Panc1 (cell line): ENCODE measurements around the gene HDAC3. TPM values are rescaled to one million over a fixed set of nuclear protein-coding genes. Genes with fewer than 3 reads are reported as not detected.

Experiments
- ATAC-seq: fragments of 200-7000 bp; cut with Tn5 transposase; 2 replicates; pipeline ENCODE4 v1.9.1; 2020; ENCODE audit warnings: mild to moderate bottlenecking, moderate library complexity
- BruUV-seq: library from RNA; stranded (reverse); fragments of 400-500 nt; replicated peaks from 2 replicates; lab custom pipeline; 2021; lab: Mats Ljungman, UMichigan
- CTCF ChIA-PET: fragments of 300-600 bp; sonication (Branson Sonifier 250); formaldehyde crosslinking; loops from one replicate; lab custom pipeline; 2022; ENCODE audit warnings: antibody characterized with exemption; lab: Charles Lee
- POLR2A ChIA-PET: fragments of 300-600 bp; sonication (Branson Sonifier 250); formaldehyde crosslinking; loops from one replicate; lab custom pipeline; 2022; ENCODE audit warnings: antibody characterized with exemption; lab: Charles Lee
- DNase-seq: peaks from one replicate; pipeline ENCODE4 v3.0.0-alpha.2; 2010; ENCODE audit warnings: low read depth, low spot score
- H3K27ac ChIP-seq: 2 replicates; pipeline ENCODE4 v1.5.1; 2011; ENCODE audit warnings: mild to moderate bottlenecking, low read length, inconsistent platforms
- H3K27me3 ChIP-seq: fragments of 200-500 bp; sonication (Bioruptor generic); 2 replicates; pipeline ENCODE4 v1.6.0; 2014; ENCODE audit warnings: low read length, inconsistent platforms; ENCODE audit not compliant: control insufficient read depth, insufficient read depth
- H3K36me3 ChIP-seq: fragments of 200-500 bp; sonication (Bioruptor generic); 2 replicates; pipeline ENCODE4 v1.5.1; 2014; ENCODE audit warnings: inconsistent platforms, mild to moderate bottlenecking, low read length, moderate library complexity; ENCODE audit not compliant: control insufficient read depth, insufficient read depth
- H3K4me1 ChIP-seq: 2 replicates; pipeline ENCODE4 v1.5.1; 2011; ENCODE audit warnings: inconsistent platforms, mild to moderate bottlenecking, low read length, moderate library complexity; ENCODE audit not compliant: control insufficient read depth, insufficient read depth
- H3K4me3 ChIP-seq, 2 experiments: 2 replicates each; pipeline ENCODE4 v1.5.1; 2011 to 2012; ENCODE audit warnings: low read depth in 2 of 2, low read length in 2 of 2, mild to moderate bottlenecking in 2 of 2, inconsistent platforms in 1 of 2, moderate library complexity in 1 of 2
- H3K9me3 ChIP-seq: fragments of 200-500 bp; sonication (Bioruptor generic); 2 replicates; pipeline ENCODE4 v1.5.1; 2014; ENCODE audit warnings: low read depth, mild to moderate bottlenecking, inconsistent platforms, low read length, moderate library complexity; ENCODE audit not compliant: control insufficient read depth, insufficient read depth
- CTCF ChIP-seq: fragments of 450-650 bp; IDR thresholded peaks from 2 replicates; pipeline ENCODE4 v1.5.1; 2017; ENCODE audit warnings: mild to moderate bottlenecking
- POLR2AphosphoS5 ChIP-seq: IDR thresholded peaks from 2 replicates; pipeline ENCODE4 v1.6.1; 2012; ENCODE audit warnings: mild to moderate bottlenecking, low read depth, low read length, moderate library complexity
- SIN3A ChIP-seq: IDR thresholded peaks from 2 replicates; pipeline ENCODE4 v1.6.1; 2012; ENCODE audit warnings: low read depth, mild to moderate bottlenecking, low read length, moderate library complexity, borderline replicate concordance; ENCODE audit not compliant: insufficient read depth
- TCF7L2 ChIP-seq: IDR thresholded peaks from 2 replicates; pipeline ENCODE4 v1.6.1; 2011; ENCODE audit warnings: mild to moderate bottlenecking, low read depth, low read length, inconsistent platforms
- in situ Hi-C: cut with HindIII; loops from 2 replicates; pipeline ENCODE4 v1.10.0; 2016; ENCODE audit warnings: low sequenced_read_pairs, low pct_unique_long_range_greater_than_20kb
- intact Hi-C: fragments of 100-400 bp; cut with micrococcal nuclease; formaldehyde crosslinking; loops from one replicate; pipeline ENCODE4 v1.10.0; 2022; ENCODE audit not compliant: unreplicated experiment
- total RNA-seq: library from RNA; stranded (reverse); gene quantifications from one replicate; pipeline ENCODE4 v1.2.1, GENCODE V29; 2021; ENCODE audit not compliant: unreplicated experiment
- TF ChIP-seq, protein P1 (sequence below), 2 experiments: IDR thresholded peaks; 2 replicates each; pipeline ENCODE4 v1.6.1; 2011 to 2012; ENCODE audit warnings: low read depth in 2 of 2, control low read depth in 1 of 2, low read length in 1 of 2, mild to moderate bottlenecking in 1 of 2, moderate library complexity in 1 of 2; ENCODE audit not compliant: insufficient read depth in 1 of 2

Gene HDAC3
- total RNA-seq, 1 experiment from 2014 or later, result 75.5 TPM

DNA sequence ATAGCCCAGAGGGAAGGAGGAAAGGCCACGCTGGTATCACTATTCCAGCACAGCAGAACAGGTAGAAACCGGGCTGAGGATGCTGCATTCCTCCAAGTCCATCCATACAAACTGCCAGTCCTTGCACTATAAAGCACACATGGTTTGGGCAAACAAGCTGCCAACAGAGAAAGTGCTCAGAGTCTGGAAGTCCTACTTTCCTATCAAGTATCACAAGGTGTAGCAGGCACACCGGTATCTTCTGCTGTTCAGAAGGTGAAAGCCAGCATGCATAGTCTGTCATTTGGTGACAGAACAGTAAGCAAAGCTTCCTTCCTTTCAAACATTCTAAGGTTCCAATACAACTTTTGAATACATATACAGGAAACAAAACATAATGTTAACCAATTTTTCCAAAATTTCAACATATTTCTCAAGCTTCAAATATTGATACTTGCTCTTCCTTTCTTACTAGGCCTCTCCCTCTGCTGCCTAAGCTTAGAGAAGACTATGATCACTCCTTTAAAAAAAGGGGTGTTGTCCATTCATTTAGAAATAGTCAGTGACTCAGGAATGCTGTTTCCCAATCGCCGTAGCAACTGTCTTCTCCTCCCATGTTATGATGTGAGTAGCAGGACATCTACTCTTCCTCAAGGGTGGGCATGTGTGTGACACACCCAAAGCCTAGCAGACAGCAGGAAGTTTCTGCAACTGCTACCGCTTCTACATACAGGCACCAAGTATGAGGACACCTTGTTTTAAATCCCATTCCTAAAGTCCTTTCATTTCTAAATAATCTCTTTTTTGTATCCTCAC, 32.5 kb downstream of the HDAC3 start:
- DNase-seq (peak; percentile 50), ATAC-seq (peak; percentile 55; the same call in 1 of the 2 replicates)
- TF ChIP-seq, protein P1, sequence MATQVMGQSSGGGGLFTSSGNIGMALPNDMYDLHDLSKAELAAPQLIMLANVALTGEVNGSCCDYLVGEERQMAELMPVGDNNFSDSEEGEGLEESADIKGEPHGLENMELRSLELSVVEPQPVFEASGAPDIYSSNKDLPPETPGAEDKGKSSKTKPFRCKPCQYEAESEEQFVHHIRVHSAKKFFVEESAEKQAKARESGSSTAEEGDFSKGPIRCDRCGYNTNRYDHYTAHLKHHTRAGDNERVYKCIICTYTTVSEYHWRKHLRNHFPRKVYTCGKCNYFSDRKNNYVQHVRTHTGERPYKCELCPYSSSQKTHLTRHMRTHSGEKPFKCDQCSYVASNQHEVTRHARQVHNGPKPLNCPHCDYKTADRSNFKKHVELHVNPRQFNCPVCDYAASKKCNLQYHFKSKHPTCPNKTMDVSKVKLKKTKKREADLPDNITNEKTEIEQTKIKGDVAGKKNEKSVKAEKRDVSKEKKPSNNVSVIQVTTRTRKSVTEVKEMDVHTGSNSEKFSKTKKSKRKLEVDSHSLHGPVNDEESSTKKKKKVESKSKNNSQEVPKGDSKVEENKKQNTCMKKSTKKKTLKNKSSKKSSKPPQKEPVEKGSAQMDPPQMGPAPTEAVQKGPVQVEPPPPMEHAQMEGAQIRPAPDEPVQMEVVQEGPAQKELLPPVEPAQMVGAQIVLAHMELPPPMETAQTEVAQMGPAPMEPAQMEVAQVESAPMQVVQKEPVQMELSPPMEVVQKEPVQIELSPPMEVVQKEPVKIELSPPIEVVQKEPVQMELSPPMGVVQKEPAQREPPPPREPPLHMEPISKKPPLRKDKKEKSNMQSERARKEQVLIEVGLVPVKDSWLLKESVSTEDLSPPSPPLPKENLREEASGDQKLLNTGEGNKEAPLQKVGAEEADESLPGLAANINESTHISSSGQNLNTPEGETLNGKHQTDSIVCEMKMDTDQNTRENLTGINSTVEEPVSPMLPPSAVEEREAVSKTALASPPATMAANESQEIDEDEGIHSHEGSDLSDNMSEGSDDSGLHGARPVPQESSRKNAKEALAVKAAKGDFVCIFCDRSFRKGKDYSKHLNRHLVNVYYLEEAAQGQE (IDR thresholded peaks at IDR 0.05; ENCODE audit: insufficient read depth in 1 of 2, low read depth in 2 of 2, low read length in 1 of 2), result no peak
- TF ChIP-seq TCF7L2 (no peak), POLR2AphosphoS5 (no peak), SIN3A (no peak), CTCF (no peak)
- H3K27ac ChIP-seq, result 0 out of 2 replicates have a peak overlapping the region, but pooled peaks have one; percentile 19
- POLR2A ChIA-PET, result no interaction called here
- H3K4me3 ChIP-seq, result no peak overlapping the region
- BruUV-seq, result no TSS peak
- H3K9me3 ChIP-seq, result no peaks in the 10 kb centered on the region
- intact Hi-C loops, result no loop called here
- peaks cover 20% of the 10 kb centered on the region for H3K4me1 ChIP-seq
- CTCF ChIA-PET, result interaction anchor here (0.7 kb wide), 1 partner anchor 12 kb away, joined by 3 read pairs; no protein-coding TSS in a partner anchor
- H3K36me3 ChIP-seq, result no peaks in the 10 kb centered on the region
- in situ Hi-C loops, result no loop called here
- H3K27me3 ChIP-seq, result no peaks in the 10 kb centered on the region

- H3K27ac ChIP-seq, result no peak overlapping the region
- in situ Hi-C loops, result no loop called here
Observed at GRCh38 chr5:141602606-141603005, 34.0 kb downstream of the HDAC3 start.

More at GRCh38 chr5:141602606-141603005, 34.0 kb downstream of the HDAC3 start:
- no peak for ATAC-seq
- ChIA-PET CTCF (no interaction called here), POLR2A (interaction anchor here (0.6 kb wide), 1 partner anchor 40 kb away, joined by 4 read pairs; no protein-coding TSS in a partner anchor)
- Histone ChIP-seq H3K4me3 (no peak overlapping the region), H3K27me3 (no peaks in the 10 kb centered on the region), H3K9me3 (no peaks in the 10 kb centered on the region), H3K36me3 (no peaks in the 10 kb centered on the region), H3K4me1 (peaks cover 23% of the 10 kb centered on the region)
- intact Hi-C loops, result no loop called here
- DNase-seq, result no peak
- TF ChIP-seq SIN3A (no peak), POLR2AphosphoS5 (no peak), TCF7L2 (no peak), CTCF (no peak)
- TF ChIP-seq, protein P1 (IDR thresholded peaks at IDR 0.05; ENCODE audit: insufficient read depth in 1 of 2, low read depth in 2 of 2, low read length in 1 of 2), result no peak
- no TSS peak for BruUV-seq
